Immature natural killer cell (primary cell): ENCODE data around the gene GCC1. TPM values are rescaled to one million over a fixed set of nuclear protein-coding genes. Genes with fewer than 3 reads are reported as not detected.
"Not testable (repeated sequence)": the region's sequence is repeated elsewhere in the genome, so short reads cannot be mapped to it uniquely, and the experiment has no call there.

Experiments
- DNase-seq, 3 donors: peaks; one replicate each; pipeline ENCODE4 v3.0.0; 2022; ENCODE audit warnings: mixed read lengths in 1 of 3
- H3K27ac Mint-ChIP-seq, 6 donors: one replicate each; pipeline ENCODE4 v1.8.0; 2020; ENCODE audit warnings: mixed read lengths in 6 of 6, mild to moderate bottlenecking in 5 of 6, inconsistent platforms in 4 of 6, moderate library complexity in 3 of 6
- H3K27me3 Mint-ChIP-seq, 3 donors: one replicate each; pipeline ENCODE4 v1.8.0; 2020 to 2021; ENCODE audit warnings: low read depth in 3 of 3, mild to moderate bottlenecking in 3 of 3, mixed read lengths in 3 of 3, moderate library complexity in 3 of 3, inconsistent platforms in 1 of 3
- H3K36me3 Mint-ChIP-seq, 3 donors: one replicate each; pipeline ENCODE4 v1.8.0; 2020; ENCODE audit warnings: mixed read lengths in 3 of 3, inconsistent platforms in 2 of 3, mild to moderate bottlenecking in 2 of 3
- H3K4me1 Mint-ChIP-seq, 2 donors: one replicate each; pipeline ENCODE4 v1.8.0; 2020; ENCODE audit warnings: inconsistent platforms in 2 of 2, mild to moderate bottlenecking in 2 of 2, mixed read lengths in 2 of 2, moderate library complexity in 1 of 2
- H3K4me3 Mint-ChIP-seq, 5 donors: one replicate each; pipeline ENCODE4 v1.8.0; 2020; ENCODE audit warnings: mild to moderate bottlenecking in 5 of 5, mixed read lengths in 5 of 5, inconsistent platforms in 3 of 5, moderate library complexity in 3 of 5
- H3K9me3 Mint-ChIP-seq, 6 donors: one replicate each; pipeline ENCODE4 v1.8.0; 2020; ENCODE audit warnings: mild to moderate bottlenecking in 6 of 6, mixed read lengths in 6 of 6, inconsistent platforms in 4 of 6, moderate library complexity in 3 of 6
- polyA plus RNA-seq, 3 donors: library from polyadenylated mRNA; unstranded; fragments of 300-500 nt; fragmentation: Illumina TruSeq; gene quantifications; one replicate each; pipeline ENCODE4 v1.2.3, GENCODE V29; 2021

Gene GCC1
- polyA plus RNA-seq, 3 donors from 2014 or later: 4.8 to 20.1 (median 8.2) TPM

DNA sequence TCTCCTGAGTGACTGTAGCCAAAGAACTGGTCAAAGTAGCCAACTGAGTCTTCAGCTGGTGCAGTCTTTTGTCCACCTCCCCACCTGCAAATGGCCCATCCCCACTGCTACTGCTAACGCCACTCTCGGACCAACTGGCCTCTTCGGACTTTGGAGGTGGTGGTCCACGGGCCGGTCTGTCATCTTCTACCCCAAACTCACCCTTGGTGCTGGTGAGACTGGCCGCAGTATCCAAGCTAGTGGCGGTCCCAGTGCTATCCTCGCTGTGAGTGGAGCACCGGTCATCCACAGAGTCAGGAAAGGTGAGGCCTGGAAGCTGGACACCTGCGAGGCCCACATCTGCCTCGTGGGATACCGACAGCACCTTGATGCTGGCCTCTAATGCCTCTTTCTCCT is 750 bp downstream of the GCC1 start:
- H3K36me3 Mint-ChIP-seq: peaks cover 5 to 24% (median 10%) of the 10 kb centered on the region in 3 donors
- peak overlapping the region; percentile 91 to 96 (median 92) for H3K4me3 Mint-ChIP-seq
- DNase-seq: no peak
- H3K27ac Mint-ChIP-seq: peak overlapping the region; percentile 82 to 97 (median 92)
- no peaks in the 10 kb centered on the region for H3K9me3 Mint-ChIP-seq
- peaks cover 0 to 6% (median 3%) of the 10 kb centered on the region in 3 donors for H3K27me3 Mint-ChIP-seq
- H3K4me1 Mint-ChIP-seq: peaks cover 76 to 85% of the 10 kb centered on the region in 2 donors

- peaks cover 0 to 5% (median 0%) of the 10 kb centered on the region in 3 donors for H3K27me3 Mint-ChIP-seq
- H3K36me3 Mint-ChIP-seq: peaks cover 5 to 42% (median 14%) of the 10 kb centered on the region in 3 donors
- H3K4me3 Mint-ChIP-seq: no peak overlapping the region
- DNase-seq: no peak
- peaks cover 64 to 86% of the 10 kb centered on the region in 2 donors for H3K4me1 Mint-ChIP-seq
- H3K27ac Mint-ChIP-seq: no peak overlapping the region
- no peaks in the 10 kb centered on the region for H3K9me3 Mint-ChIP-seq
Observed at GRCh38 chr7:127582361-127582760, 3.0 kb downstream of the GCC1 start.

- Mint-ChIP-seq H3K4me1 (peaks cover 60 to 80% of the 10 kb centered on the region in 2 donors), H3K27ac (no peak overlapping the region), H3K36me3 (peaks cover 8 to 48% (median 14%) of the 10 kb centered on the region in 3 donors), H3K9me3 (no peaks in the 10 kb centered on the region), H3K27me3 (peaks cover 0 to 5% (median 0%) of the 10 kb centered on the region in 3 donors), H3K4me3 (peak overlapping the region in 2 of 5 donors; percentile 3 to 38)
- no peak for DNase-seq
Observed at GRCh38 chr7:127581716-127582115, 3.7 kb downstream of the GCC1 start.

DNA sequence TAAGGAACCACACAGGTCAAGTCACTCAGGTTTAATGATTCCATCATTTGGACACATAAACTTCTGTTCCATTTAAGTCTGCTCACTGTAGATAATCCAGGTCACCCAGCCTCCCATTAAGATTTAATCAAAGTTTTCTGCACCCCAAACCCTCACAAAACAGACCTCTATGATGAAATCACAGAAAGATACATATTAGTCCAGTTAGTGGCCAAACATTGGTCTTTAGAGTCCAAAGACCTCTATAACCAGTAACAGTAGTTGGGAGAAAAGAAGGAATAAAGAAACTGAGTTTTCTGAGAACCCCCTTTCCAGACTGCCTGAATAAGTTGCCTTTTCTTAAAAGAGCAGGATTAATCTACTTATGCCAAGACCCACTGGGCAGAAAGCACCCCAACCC is 4.8 kb downstream of the GCC1 start:
- H3K4me3 Mint-ChIP-seq: peak overlapping the region in 1 of 5 donors; percentile 4
- peak overlapping the region in 3 of 6 donors; percentile 18 to 38 (median 23) for H3K27ac Mint-ChIP-seq
- peaks cover 11 to 51% (median 14%) of the 10 kb centered on the region in 3 donors for H3K36me3 Mint-ChIP-seq

DNA sequence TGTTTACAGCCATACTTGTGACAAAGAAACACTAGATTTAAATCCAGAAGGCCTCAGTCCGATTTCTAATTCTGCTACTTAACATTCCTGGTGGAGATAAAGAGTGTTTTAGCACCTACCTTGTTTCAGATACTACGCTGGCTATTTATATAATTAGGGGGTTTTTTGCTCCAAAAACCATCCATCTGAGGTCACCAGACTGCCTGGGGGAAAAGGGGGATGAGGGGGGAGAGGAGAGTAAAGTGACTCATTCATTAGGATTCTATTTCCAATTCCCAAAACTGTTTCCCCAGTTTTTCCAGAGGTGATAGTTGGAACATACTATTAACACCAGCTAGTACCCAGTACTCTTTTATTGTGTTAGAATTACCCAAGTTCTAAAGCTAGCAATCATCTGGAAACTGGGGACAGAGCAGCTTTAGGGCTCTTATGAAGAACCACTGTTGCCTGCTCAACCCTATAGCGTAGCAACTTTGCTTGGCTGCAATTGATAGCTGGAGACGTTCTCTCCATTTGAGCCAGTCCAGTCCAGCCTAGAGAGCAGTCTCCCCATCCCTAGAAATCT is 6.6 kb downstream of the GCC1 start:
- H3K36me3 Mint-ChIP-seq: peaks cover 18 to 65% (median 18%) of the 10 kb centered on the region in 3 donors
- no peaks in the 10 kb centered on the region for H3K9me3 Mint-ChIP-seq
- no peak overlapping the region for H3K4me3 Mint-ChIP-seq
- peaks cover 0 to 5% (median 0%) of the 10 kb centered on the region in 3 donors for H3K27me3 Mint-ChIP-seq
- no peak for DNase-seq
- H3K27ac Mint-ChIP-seq: peak overlapping the region in 1 of 6 donors; percentile 17
- H3K4me1 Mint-ChIP-seq: peaks cover 37 to 52% of the 10 kb centered on the region in 2 donors

More for the DNA sequence above, 4.8 kb downstream of the GCC1 start:
- peaks cover 50 to 69% of the 10 kb centered on the region in 2 donors for H3K4me1 Mint-ChIP-seq
- DNase-seq: no peak
- H3K27me3 Mint-ChIP-seq: peaks cover 0 to 5% (median 0%) of the 10 kb centered on the region in 3 donors
- no peaks in the 10 kb centered on the region for H3K9me3 Mint-ChIP-seq

- peaks cover 18 to 64% (median 18%) of the 10 kb centered on the region in 3 donors for H3K36me3 Mint-ChIP-seq
- no peak overlapping the region for H3K4me3 Mint-ChIP-seq
- no peak for DNase-seq
- H3K9me3 Mint-ChIP-seq: no peaks in the 10 kb centered on the region
- peak overlapping the region in 1 of 6 donors; percentile 17 for H3K27ac Mint-ChIP-seq
- peaks cover 0 to 5% (median 0%) of the 10 kb centered on the region in 3 donors for H3K27me3 Mint-ChIP-seq
- peaks cover 31 to 46% of the 10 kb centered on the region in 2 donors for H3K4me1 Mint-ChIP-seq
Observed at GRCh38 chr7:127578036-127578684, 7.2 kb downstream of the GCC1 start.

DNA sequence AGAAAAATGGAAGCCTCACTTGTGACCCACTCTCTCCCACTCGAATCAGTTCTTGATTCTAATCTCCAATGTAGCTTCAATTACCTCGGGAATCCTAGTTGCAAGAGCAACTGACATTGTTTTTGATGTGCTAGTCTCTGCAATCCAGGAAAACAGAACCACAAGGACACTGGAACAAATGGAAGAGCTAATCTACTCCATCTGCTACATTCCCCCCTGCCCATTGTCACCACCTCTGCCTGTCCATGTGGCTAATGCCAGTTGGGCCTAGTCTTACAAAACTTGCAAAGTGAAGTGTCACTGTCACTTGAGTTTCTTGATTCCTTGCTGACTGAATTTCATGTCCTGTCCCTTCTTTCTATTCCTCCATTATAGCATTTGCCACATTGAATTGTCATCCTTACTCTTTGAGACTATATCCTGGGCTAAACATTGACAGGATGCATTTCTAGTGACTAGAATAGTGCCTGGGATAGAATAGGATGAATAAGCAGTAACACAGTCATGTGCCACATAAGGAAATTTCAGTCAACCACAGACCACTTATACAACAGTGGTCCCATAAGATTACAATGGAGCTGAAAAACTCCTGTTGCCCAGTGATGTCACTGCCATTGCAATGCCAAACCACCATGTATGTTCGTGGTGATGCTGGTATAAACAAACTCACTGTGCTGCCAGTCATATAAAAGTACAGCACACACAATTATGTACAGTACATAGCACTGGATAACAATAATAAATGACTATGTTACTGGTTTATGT is 13.5 kb downstream of the GCC1 start:
- H3K9me3 Mint-ChIP-seq: peaks cover 0 to 2% (median 0%) of the 10 kb centered on the region in 6 donors
- no peak overlapping the region for H3K4me3 Mint-ChIP-seq
- peaks cover 18 to 46% (median 27%) of the 10 kb centered on the region in 3 donors for H3K36me3 Mint-ChIP-seq
- H3K4me1 Mint-ChIP-seq: peaks cover 0 to 2% of the 10 kb centered on the region in 2 donors
- no peak for DNase-seq
- H3K27me3 Mint-ChIP-seq: peaks cover 0 to 3% (median 0%) of the 10 kb centered on the region in 3 donors
- no peak overlapping the region for H3K27ac Mint-ChIP-seq

DNA sequence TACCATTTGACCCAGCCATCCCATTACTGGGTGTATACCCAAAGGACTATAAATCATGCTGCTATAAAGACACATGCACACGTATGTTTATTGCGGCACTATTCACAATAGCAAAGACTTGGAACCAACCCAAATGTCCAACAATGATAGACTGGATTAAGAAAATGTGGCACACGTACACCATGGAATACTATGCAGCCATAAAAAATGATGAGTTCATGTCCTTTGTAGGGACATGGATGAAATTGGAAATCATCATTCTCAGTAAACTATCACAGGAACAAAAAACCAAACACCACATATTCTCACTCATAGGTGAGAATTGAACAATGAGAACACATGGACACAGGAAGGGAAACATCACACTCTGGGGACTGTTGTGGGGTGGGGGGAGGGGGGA is 17.4 kb downstream of the GCC1 start:
- not testable (repeated sequence) for H3K9me3 Mint-ChIP-seq, H3K4me3 Mint-ChIP-seq, H3K4me1 Mint-ChIP-seq, H3K27me3 Mint-ChIP-seq, DNase-seq, H3K27ac Mint-ChIP-seq
- H3K36me3 Mint-ChIP-seq: peaks cover 37 to 52% (median 45%) of the 10 kb centered on the region in 3 donors

DNA sequence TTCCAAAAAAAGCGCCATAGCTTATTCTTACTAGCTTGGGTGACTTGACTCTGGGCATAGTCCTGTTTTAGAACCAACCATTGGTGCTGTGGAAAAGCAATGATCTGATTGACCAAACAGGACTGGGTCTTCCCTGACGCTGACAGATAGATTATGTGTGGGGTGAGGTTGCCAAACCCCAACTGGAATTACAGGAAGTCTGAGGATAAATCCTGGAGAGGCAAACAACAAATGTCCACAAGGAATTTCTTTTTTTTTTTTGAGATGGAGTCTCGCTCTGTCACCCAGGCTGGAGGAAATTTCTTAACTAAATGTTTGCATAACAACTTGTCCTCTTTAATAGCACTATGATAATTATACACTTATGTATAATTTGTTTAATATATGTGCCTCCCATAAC is 19.2 kb downstream of the GCC1 start:
- H3K27ac Mint-ChIP-seq: no peak overlapping the region
- H3K27me3 Mint-ChIP-seq: peaks cover 0 to 5% (median 1%) of the 10 kb centered on the region in 3 donors
- no peaks in the 10 kb centered on the region for H3K4me1 Mint-ChIP-seq
- DNase-seq: no peak
- peaks cover 34 to 49% (median 44%) of the 10 kb centered on the region in 3 donors for H3K36me3 Mint-ChIP-seq
- no peak overlapping the region for H3K4me3 Mint-ChIP-seq
- peaks cover 0 to 7% (median 0%) of the 10 kb centered on the region in 6 donors for H3K9me3 Mint-ChIP-seq

DNA sequence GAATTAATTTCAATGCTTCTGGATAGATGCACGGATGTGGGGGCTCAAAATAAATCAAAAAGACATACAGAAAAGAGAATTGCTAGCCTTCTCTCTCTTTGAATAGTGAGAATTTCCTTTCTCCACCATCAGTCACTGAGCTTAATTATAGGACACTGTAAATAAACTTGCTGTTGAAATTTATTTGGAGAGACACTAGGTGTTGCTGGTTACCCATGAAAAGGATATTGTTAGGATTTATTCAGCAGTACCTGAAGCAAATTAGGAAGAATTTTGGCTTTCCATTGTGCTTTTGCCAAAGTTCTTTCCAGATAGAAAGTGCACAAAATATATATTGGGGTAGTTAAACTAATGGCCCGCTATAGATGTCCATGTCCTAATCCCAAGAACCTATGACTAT is 27.6 kb downstream of the GCC1 start:
- no peak for DNase-seq
- no peak overlapping the region for H3K4me3 Mint-ChIP-seq
- H3K36me3 Mint-ChIP-seq: peaks cover 0 to 4% (median under 1%) of the 10 kb centered on the region in 3 donors
- H3K27me3 Mint-ChIP-seq: peaks cover 0 to 5% (median 2%) of the 10 kb centered on the region in 3 donors
- no peak overlapping the region for H3K27ac Mint-ChIP-seq
- no peaks in the 10 kb centered on the region for H3K4me1 Mint-ChIP-seq
- H3K9me3 Mint-ChIP-seq: peaks cover 0 to 2% (median 0%) of the 10 kb centered on the region in 6 donors

DNA sequence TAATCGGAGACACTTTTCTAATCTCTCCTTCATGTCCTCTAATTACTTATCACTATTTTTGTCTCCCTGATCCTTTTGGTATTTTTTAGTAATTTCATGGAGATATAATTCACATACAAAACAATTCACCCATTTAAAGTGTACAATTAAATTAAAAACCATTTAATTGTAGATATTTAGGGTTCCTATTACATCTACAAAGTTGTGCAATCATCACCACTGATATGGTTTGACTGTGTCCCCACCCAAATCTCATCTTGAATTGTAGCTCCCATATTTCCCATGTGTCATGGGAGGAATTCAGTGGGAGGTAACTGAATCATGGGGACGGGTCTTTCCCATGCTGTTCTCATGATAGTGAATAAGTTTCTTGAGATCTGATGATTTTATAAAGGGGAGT is 29.0 kb downstream of the GCC1 start:
- H3K4me1 Mint-ChIP-seq: no peaks in the 10 kb centered on the region
- no peak overlapping the region for H3K27ac Mint-ChIP-seq
- peaks cover 0 to 5% (median 2%) of the 10 kb centered on the region in 3 donors for H3K27me3 Mint-ChIP-seq
- H3K36me3 Mint-ChIP-seq: no peaks in the 10 kb centered on the region
- peaks cover 0 to 2% (median 0%) of the 10 kb centered on the region in 6 donors for H3K9me3 Mint-ChIP-seq
- DNase-seq: no peak
- H3K4me3 Mint-ChIP-seq: no peak overlapping the region

DNA sequence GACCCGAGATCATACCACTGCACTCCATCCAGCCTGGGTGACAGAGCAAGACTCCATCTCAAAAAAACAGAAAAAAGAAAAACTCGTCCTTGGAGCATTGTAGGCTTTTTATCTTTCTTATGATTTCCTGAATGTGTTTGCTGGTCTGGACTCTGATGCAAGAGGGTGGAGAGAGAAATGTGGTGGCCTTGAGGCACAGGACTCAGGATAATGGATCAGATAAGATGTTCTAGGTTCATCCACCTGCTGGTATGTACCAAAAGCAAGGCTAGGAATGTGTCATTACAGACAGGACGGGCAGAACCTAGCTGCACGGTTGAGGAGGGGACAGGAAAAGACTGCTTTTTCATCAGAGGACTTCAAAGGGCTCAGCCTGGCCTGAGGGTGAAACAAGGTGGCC is 33.5 kb downstream of the GCC1 start:
- H3K27me3 Mint-ChIP-seq: peaks cover 2 to 3% (median 2%) of the 10 kb centered on the region in 3 donors
- peaks cover 0 to 2% (median 0%) of the 10 kb centered on the region in 6 donors for H3K9me3 Mint-ChIP-seq
- DNase-seq: no peak
- H3K4me1 Mint-ChIP-seq: no peaks in the 10 kb centered on the region
- peaks cover 0 to 2% (median 0%) of the 10 kb centered on the region in 3 donors for H3K36me3 Mint-ChIP-seq
- no peak overlapping the region for H3K4me3 Mint-ChIP-seq
- no peak overlapping the region for H3K27ac Mint-ChIP-seq

DNA sequence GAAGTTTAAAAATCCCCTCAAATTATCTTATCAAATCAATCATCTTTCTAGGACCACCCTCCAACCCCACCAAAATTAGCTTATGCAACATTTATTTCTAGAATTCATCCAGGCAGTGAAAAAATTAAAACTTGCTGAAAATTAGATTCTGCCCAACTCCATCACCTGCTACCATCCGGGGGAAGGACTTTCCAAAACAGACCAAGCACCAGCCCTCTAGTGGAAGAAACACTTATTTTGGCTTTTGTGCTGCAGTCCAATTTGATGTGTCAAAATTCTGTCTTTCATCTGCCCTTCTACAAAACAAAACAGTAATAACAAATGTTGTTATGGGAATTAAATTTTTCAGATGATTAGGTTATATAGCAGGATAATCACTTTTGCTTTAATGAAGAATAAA is 35.1 kb downstream of the GCC1 start:
- H3K9me3 Mint-ChIP-seq: peaks cover 0 to 7% (median 0%) of the 10 kb centered on the region in 6 donors
- no peaks in the 10 kb centered on the region for H3K4me1 Mint-ChIP-seq
- no peak overlapping the region for H3K4me3 Mint-ChIP-seq
- no peak overlapping the region for H3K27ac Mint-ChIP-seq
- H3K27me3 Mint-ChIP-seq: peaks cover 0 to 2% (median 1%) of the 10 kb centered on the region in 3 donors
- no peak for DNase-seq
- H3K36me3 Mint-ChIP-seq: peaks cover 0 to 6% (median 0%) of the 10 kb centered on the region in 3 donors
